ENCODE measurements around the gene RAPGEF6.
A peak's percentile ranks its signal among the peaks of the same experiment; 100 is the strongest.

RAPGEF6 gene

DNA sequence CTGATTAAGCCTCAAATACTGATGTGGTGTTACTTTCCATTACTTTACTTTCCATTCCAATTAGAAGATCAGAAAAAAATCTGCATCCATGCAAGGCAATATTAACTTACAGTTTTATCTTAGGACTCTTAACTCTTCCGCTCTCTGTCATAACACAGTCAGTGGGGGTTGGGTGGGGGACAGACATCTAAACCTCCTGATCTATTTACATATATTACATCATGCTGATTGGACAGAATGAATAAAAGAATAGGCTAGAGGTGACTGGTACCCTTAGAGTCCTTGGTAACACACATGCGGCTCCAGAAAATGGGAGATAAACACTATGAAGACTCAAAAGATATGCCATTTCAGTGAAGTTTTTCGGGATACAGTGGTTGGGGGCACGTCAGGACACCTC, 27.6 kb downstream of the RAPGEF6 start (continued):
- peak; percentile 14 for TF ChIP-seq PRDM10 (tag by site-specific recombination; IDR thresholded peaks at IDR 0.05)
- peak; percentile 47; the same call in 1 of the 2 replicates for TF ChIP-seq MYNN (tag by site-specific recombination; IDR thresholded peaks at IDR 0.05; ENCODE audit: borderline replicate concordance)
- TF ChIP-seq ZNF792 (tag by site-specific recombination; IDR thresholded peaks at IDR 0.05): no peak
- no peak for TF ChIP-seq SCRT1 (tag by site-specific recombination; IDR thresholded peaks at IDR 0.05; ENCODE audit: borderline replicate concordance)
- TF ChIP-seq ZSCAN30 (tag by site-specific recombination; IDR thresholded peaks at IDR 0.05): no peak

GRCh38 chr5:131605086-131605485, 29.9 kb downstream of the RAPGEF6 start:
- TF ChIP-seq INSM2 (tag by site-specific recombination; IDR thresholded peaks at IDR 0.05) (no peak), ZNF664 (tag by site-specific recombination; IDR thresholded peaks at IDR 0.05) (peak; percentile 96)
- ChIA-PET POLR2A (no interaction called here), CTCF (interaction anchor here (0.5 to 1.7 kb wide), 2 partner anchors 16 to 835 kb away, joined by 3 to 4 read pairs; no protein-coding TSS in a partner anchor)
- H3K36me3 ChIP-seq (ENCODE audit: control insufficient read depth in 2 of 2, insufficient read depth in 1 of 2, low read length in 2 of 2): peaks cover 6 to 9% of the 10 kb centered on the region in 2 experiments; a peak in 2 of 3 replicates
- peaks cover 13% of the 10 kb centered on the region for H3K4me1 ChIP-seq (ENCODE audit: control insufficient read depth, insufficient read depth, low read length)
- no peak overlapping the region for H3K27ac ChIP-seq (ENCODE audit: extremely low read depth, low read depth, low read length)
- H3K4me3 ChIP-seq (ENCODE audit: low read depth, low read length): no peak overlapping the region
- H3K9me3 ChIP-seq (ENCODE audit: control insufficient read depth, insufficient read depth, low read depth, low read length): no peaks in the 10 kb centered on the region

DNA sequence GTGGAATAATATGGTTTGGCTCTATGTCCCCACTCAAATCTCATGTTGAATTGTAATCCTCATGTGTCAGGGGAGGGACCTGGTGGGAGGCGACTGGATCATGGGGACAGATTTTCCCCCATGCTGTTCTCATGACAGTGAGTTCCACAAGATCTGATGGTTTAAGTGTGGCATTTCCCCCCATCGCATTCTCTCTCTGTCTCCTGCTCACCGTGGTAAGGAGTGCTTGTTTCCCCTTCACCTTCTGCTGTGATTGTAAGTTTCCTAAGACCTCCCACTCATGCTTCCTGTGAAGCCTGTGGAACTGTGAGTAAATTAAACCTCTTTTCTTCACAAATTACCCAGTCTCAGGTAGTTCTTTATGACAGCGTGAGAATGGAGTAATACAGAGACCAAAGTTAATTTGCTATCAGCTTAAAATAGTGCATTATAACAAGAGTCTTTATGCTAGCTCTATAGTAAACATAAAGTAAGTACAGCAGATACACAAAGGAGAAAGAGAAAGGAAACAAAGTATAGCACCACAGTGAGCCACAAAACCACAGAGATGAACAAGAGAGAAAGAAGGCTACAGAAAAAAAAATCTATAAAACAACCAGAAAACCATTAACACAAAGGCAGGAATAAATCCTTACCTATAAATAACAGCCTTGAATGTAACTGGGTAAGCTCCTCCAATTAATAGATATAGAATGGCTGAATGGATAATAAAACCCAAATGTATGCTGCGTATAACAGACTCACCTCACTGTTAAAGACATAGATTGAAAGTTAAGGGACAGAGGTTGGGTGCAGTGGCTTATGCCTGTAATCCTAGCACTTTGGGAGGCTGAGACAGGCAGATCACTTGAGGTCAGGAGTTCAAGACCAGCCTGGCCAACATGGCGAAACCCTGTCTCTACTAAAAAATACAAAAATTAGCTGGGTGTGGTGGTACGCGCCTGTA, 39.7 kb downstream of the RAPGEF6 start:
- CTCF ChIA-PET: no interaction called here
- no peak for TF ChIP-seq GLIS2 (tag by site-specific recombination; IDR thresholded peaks at IDR 0.05)
- TF ChIP-seq ZNF138 (tag by site-specific recombination; IDR thresholded peaks at IDR 0.05; ENCODE audit: borderline replicate concordance): no peak
- TF ChIP-seq SP7 (tag by site-specific recombination; IDR thresholded peaks at IDR 0.05): no peak
- no peak for TF ChIP-seq ZNF692 (tag by site-specific recombination; IDR thresholded peaks at IDR 0.05)
- TF ChIP-seq ZNF37A (tag by site-specific recombination; IDR thresholded peaks at IDR 0.05): no peak
- TF ChIP-seq ZBTB8A (tag by site-specific recombination; IDR thresholded peaks at IDR 0.05): no peak
- TF ChIP-seq ZNF274 (IDR thresholded peaks at IDR 0.05; ENCODE audit: low read length): no peak
- TF ChIP-seq ZNF274 (tag by site-specific recombination; IDR thresholded peaks at IDR 0.05; ENCODE audit: borderline replicate concordance): no peak
- TF ChIP-seq ZNF658 (tag by site-specific recombination; IDR thresholded peaks at IDR 0.05): no peak
- TF ChIP-seq ZNF580 (tag by site-specific recombination; IDR thresholded peaks at IDR 0.05): no peak
- no peak for TF ChIP-seq ZNF521 (tag by site-specific recombination; IDR thresholded peaks at IDR 0.05)
- TF ChIP-seq WT1 (tag by site-specific recombination; IDR thresholded peaks at IDR 0.05): no peak
- no peak for TF ChIP-seq SCRT1 (tag by site-specific recombination; IDR thresholded peaks at IDR 0.05; ENCODE audit: borderline replicate concordance)
- no peak for TF ChIP-seq ZNF341 (tag by site-specific recombination; IDR thresholded peaks at IDR 0.05; ENCODE audit: low read depth)

More for the DNA sequence above, 39.7 kb downstream of the RAPGEF6 start:
- H3K27ac ChIP-seq (ENCODE audit: extremely low read depth, low read depth, low read length): no peak overlapping the region
- H3K9me3 ChIP-seq (ENCODE audit: control insufficient read depth, insufficient read depth, low read depth, low read length): no peaks in the 10 kb centered on the region
- H3K36me3 ChIP-seq (ENCODE audit: control insufficient read depth in 2 of 2, insufficient read depth in 1 of 2, low read length in 2 of 2): peaks cover 0 to 4% of the 10 kb centered on the region in 2 experiments; a peak in 1 of 3 replicates
- H3K4me1 ChIP-seq (ENCODE audit: control insufficient read depth, insufficient read depth, low read length): no peaks in the 10 kb centered on the region
- H3K4me3 ChIP-seq (ENCODE audit: low read depth, low read length): no peak overlapping the region
- POLR2A ChIA-PET: no interaction called here

All from HEK293 (cell line).